Vagina (tissue), 2 donors: ENCODE measurements around the gene UBAP2L.

Experiments used
- CTCF ChIP-seq, 3 experiments: fragments of 450-650 bp in 2 of 3; fragments of 200-600 bp in 1 of 3; sonication (generic) in 1 of 3; IDR thresholded peaks; one replicate each; pipeline ENCODE4 v1.5.1; 2017 to 2019; ENCODE audit warnings: antibody characterized with exemption in 3 of 3, mild to moderate bottlenecking in 2 of 3, moderate library complexity in 2 of 3
- POLR2A ChIP-seq, 2 donors: fragments of 450-650 bp; IDR thresholded peaks; one replicate each; pipeline ENCODE4 v1.6.1; 2017; ENCODE audit warnings: antibody characterized with exemption in 2 of 2, mild to moderate bottlenecking in 2 of 2, moderate library complexity in 2 of 2

- TF ChIP-seq CTCF (IDR thresholded peaks at IDR 0.05) (no peak), POLR2A (IDR thresholded peaks at IDR 0.05) (no peak)
These were observed 8.7 kb upstream of the UBAP2L start for GRCh38 chr1:154212083-154212482.
